Neural progenitor cell (in vitro differentiated cells): Measurements from ENCODE around the gene ERN1. TPM values are rescaled to one million over a fixed set of nuclear protein-coding genes. Genes with fewer than 3 reads are reported as not detected.

ENCODE experiments used
- DNase-seq: peaks from one replicate; pipeline ENCODE4 v3.0.0-alpha.2; 2016; ENCODE audit warnings: low spot score
- H2AFZ ChIP-seq: fragments of 200-600 bp; sonication (generic); replicated peaks from 2 replicates; pipeline ENCODE4 v1.6.1; 2016; ENCODE audit warnings: antibody characterized with exemption
- H3F3A ChIP-seq: fragments of 200-600 bp; sonication (generic); 2 replicates; pipeline ENCODE4 v1.6.1; 2016; ENCODE audit warnings: antibody characterized with exemption, low read depth
- H3K27ac ChIP-seq: fragments of 200-600 bp; sonication (generic); 2 replicates; pipeline ENCODE4 v1.5.1; 2016; ENCODE audit warnings: mild to moderate bottlenecking
- H3K27me3 ChIP-seq: fragments of 200-600 bp; sonication (generic); 2 replicates; pipeline ENCODE4 v1.6.1; 2016; ENCODE audit warnings: mild to moderate bottlenecking, moderate library complexity
- H3K36me3 ChIP-seq: fragments of 200-600 bp; sonication (generic); 2 replicates; pipeline ENCODE4 v1.5.1; 2016
- H3K4me1 ChIP-seq: fragments of 200-600 bp; sonication (generic); 2 replicates; pipeline ENCODE4 v1.6.1; 2016; ENCODE audit warnings: mixed run types
- H3K4me2 ChIP-seq: fragments of 200-600 bp; sonication (generic); 2 replicates; pipeline ENCODE4 v1.6.1; 2016
- H3K4me3 ChIP-seq: fragments of 200-600 bp; sonication (generic); 2 replicates; pipeline ENCODE4 v1.5.1; 2016
- H3K79me2 ChIP-seq: fragments of 200-600 bp; sonication (generic); 2 replicates; pipeline ENCODE4 v1.6.1; 2016; ENCODE audit warnings: low read depth
- H3K9ac ChIP-seq: fragments of 200-600 bp; sonication (generic); 2 replicates; pipeline ENCODE4 v1.6.1; 2016
- H3K9me3 ChIP-seq: fragments of 200-600 bp; sonication (generic); 2 replicates; pipeline ENCODE4 v1.5.1; 2016; ENCODE audit warnings: low read depth
- H4K20me1 ChIP-seq: fragments of 200-600 bp; sonication (generic); 2 replicates; pipeline ENCODE4 v1.6.1; 2016; ENCODE audit warnings: low read depth
- H3K27ac Mint-ChIP-seq: 3 replicates; pipeline ENCODE4 v1.8.0; 2021; ENCODE audit warnings: mixed read lengths
- H3K27me3 Mint-ChIP-seq: 2 replicates; pipeline ENCODE4 v1.8.0; 2022; ENCODE audit warnings: low read depth, mild to moderate bottlenecking, inconsistent platforms, moderate library complexity, mixed read lengths; ENCODE audit not compliant: insufficient read depth
- H3K36me3 Mint-ChIP-seq: 3 replicates; pipeline ENCODE4 v1.8.0; 2021; ENCODE audit warnings: mixed read lengths
- H3K4me1 Mint-ChIP-seq: 3 replicates; pipeline ENCODE4 v1.8.0; 2021; ENCODE audit warnings: mixed read lengths
- H3K4me3 Mint-ChIP-seq: 3 replicates; pipeline ENCODE4 v1.8.0; 2021; ENCODE audit warnings: mild to moderate bottlenecking, moderate library complexity, mixed read lengths
- H3K9me3 Mint-ChIP-seq: 3 replicates; pipeline ENCODE4 v1.8.0; 2020; ENCODE audit warnings: mixed read lengths
- EZH2 ChIP-seq: fragments of 200-600 bp; sonication (generic); IDR thresholded peaks from 2 replicates; pipeline ENCODE4 v1.6.1; 2017; ENCODE audit warnings: antibody characterized with exemption, mild to moderate bottlenecking, moderate library complexity
- EZH2phosphoT487 ChIP-seq: fragments of 200-600 bp; sonication (generic); IDR thresholded peaks from 2 replicates; pipeline ENCODE4 v1.6.1; 2017; ENCODE audit warnings: antibody characterized with exemption
- total RNA-seq: library from RNA; depleted of rRNA; stranded (reverse); fragments of >200 nt; gene quantifications from 2 replicates; pipeline ENCODE4 v1.2.3, GENCODE V29; 2015; ENCODE audit warnings: low replicate concordance
- TF ChIP-seq, protein P1 (sequence below): fragments of 200-600 bp; sonication (generic); IDR thresholded peaks from 2 replicates; pipeline ENCODE4 v1.5.1; 2017; ENCODE audit warnings: antibody characterized with exemption, mild to moderate bottlenecking

ERN1 gene
- total RNA-seq, 1 donor from 2014 or later, result 2.4 TPM

DNA sequence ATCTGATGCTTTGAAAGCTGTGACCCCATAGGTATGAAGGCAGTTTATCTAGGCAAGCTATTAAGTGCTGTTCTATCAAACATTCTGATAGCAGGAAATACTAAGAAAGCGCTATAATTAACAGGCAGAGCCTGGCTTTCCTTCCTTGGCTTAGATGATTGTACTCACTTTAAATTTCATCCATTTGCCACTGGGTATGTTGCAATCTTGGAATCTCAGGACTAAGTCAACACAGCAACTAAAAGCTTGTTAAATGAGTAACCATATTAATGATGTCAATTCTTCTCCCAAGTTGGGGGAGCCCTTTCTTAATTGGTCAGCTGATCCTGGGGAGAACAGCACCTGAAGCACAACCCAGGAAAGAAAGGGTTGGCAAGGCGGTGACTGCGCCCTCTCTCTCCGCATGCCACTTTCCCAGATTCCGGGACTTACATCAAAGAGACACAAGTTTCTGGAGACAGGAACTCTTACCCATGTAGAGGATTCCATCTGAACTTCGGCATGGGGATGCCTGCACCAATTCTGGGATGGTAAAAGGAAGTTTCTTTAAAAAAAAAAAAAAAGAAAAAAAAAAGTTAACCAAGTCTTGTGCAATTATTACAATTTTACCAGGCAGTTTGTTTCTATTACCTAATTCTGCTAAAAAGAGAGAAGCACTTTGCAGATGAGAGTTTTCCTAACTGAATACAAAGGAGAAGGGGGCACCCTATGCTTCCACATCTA, 55.1 kb downstream of the ERN1 start:
- H3K4me3 Mint-ChIP-seq, result no peak overlapping the region
- H3K36me3 Mint-ChIP-seq, result peaks cover 15% of the 10 kb centered on the region
- no peaks in the 10 kb centered on the region for H3K27me3 Mint-ChIP-seq
- DNase-seq, result no peak
- H3K9ac ChIP-seq, result no peak overlapping the region
- H3K4me1 Mint-ChIP-seq, result no peaks in the 10 kb centered on the region
- H3K27ac Mint-ChIP-seq, result no peak overlapping the region
- H3K36me3 ChIP-seq, result no peaks in the 10 kb centered on the region
- H3K9me3 Mint-ChIP-seq, result peaks cover 2% of the 10 kb centered on the region
- no peak overlapping the region for H2AFZ ChIP-seq
- H3F3A ChIP-seq, result no peaks in the 10 kb centered on the region
- H3K4me3 ChIP-seq, result no peak overlapping the region
- TF ChIP-seq EZH2 (no peak), EZH2phosphoT487 (no peak)
- TF ChIP-seq, protein P1, sequence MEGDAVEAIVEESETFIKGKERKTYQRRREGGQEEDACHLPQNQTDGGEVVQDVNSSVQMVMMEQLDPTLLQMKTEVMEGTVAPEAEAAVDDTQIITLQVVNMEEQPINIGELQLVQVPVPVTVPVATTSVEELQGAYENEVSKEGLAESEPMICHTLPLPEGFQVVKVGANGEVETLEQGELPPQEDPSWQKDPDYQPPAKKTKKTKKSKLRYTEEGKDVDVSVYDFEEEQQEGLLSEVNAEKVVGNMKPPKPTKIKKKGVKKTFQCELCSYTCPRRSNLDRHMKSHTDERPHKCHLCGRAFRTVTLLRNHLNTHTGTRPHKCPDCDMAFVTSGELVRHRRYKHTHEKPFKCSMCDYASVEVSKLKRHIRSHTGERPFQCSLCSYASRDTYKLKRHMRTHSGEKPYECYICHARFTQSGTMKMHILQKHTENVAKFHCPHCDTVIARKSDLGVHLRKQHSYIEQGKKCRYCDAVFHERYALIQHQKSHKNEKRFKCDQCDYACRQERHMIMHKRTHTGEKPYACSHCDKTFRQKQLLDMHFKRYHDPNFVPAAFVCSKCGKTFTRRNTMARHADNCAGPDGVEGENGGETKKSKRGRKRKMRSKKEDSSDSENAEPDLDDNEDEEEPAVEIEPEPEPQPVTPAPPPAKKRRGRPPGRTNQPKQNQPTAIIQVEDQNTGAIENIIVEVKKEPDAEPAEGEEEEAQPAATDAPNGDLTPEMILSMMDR, result no peak
- no peaks in the 10 kb centered on the region for H4K20me1 ChIP-seq
- no peak overlapping the region for H3K27ac ChIP-seq
- no peaks in the 10 kb centered on the region for H3K27me3 ChIP-seq
- no peaks in the 10 kb centered on the region for H3K9me3 ChIP-seq
- H3K79me2 ChIP-seq, result no peaks in the 10 kb centered on the region
- no peaks in the 10 kb centered on the region for H3K4me1 ChIP-seq
- H3K4me2 ChIP-seq, result no peak overlapping the region

DNA sequence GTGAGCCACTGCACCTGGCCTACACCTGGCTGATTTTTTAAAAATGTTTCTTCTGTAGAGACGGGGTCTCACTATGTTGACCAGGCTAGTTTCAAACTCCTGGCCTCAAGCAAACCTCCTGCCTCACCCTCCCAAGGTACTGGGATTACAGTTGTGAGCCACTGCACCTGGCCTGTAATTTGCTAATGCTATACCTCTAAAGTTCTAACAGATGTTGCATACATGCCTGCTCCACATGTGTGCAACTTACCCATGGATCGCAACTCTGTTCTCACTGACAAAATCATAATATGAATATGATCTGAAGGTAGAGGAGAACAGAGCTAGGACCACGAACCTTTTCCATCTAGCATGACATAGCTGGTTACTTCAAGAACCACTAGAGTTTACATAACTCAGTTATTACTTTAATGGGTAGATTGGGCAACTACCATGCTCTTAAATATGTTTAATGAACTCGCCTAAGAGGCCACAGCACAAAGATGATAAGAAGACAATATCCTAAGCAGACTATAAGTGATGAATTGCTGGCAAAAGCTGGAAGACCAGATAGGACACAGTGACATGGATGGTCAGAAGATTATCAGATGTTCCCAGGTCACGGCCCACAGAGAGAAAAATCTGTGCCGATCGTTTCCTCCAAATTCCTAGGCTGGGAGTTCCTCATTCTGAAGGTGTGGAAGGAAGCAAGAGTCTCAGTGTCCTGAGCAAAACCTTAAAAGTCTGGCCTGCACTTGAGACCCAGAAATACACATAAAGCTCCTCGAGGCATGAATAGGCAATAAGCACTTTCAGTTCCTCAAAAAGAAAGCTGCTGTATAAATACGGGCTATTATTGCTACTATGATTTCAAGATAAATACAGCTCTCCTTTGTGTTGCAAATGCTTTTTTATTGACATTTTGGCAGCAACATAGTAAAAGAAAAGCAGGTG, 55.9 kb downstream of the ERN1 start:
- H3K9me3 ChIP-seq, result no peaks in the 10 kb centered on the region
- Mint-ChIP-seq H3K27me3 (no peaks in the 10 kb centered on the region), H3K4me3 (no peak overlapping the region), H3K27ac (no peak overlapping the region), H3K36me3 (peaks cover 24% of the 10 kb centered on the region), H3K4me1 (no peaks in the 10 kb centered on the region), H3K9me3 (peaks cover 10% of the 10 kb centered on the region)
- no peak overlapping the region for H2AFZ ChIP-seq
- H3K27ac ChIP-seq, result no peak overlapping the region
- TF ChIP-seq, protein P1, result no peak
- TF ChIP-seq EZH2 (no peak), EZH2phosphoT487 (no peak)
- no peaks in the 10 kb centered on the region for H3F3A ChIP-seq
- H3K27me3 ChIP-seq, result no peaks in the 10 kb centered on the region
- no peaks in the 10 kb centered on the region for H4K20me1 ChIP-seq
- no peak overlapping the region for H3K4me3 ChIP-seq
- DNase-seq, result no peak
- no peaks in the 10 kb centered on the region for H3K79me2 ChIP-seq
- H3K4me2 ChIP-seq, result no peak overlapping the region
- no peaks in the 10 kb centered on the region for H3K4me1 ChIP-seq
- no peaks in the 10 kb centered on the region for H3K36me3 ChIP-seq
- no peak overlapping the region for H3K9ac ChIP-seq

GRCh38 chr17:64071111-64071510, 58.8 kb downstream of the ERN1 start:
- Histone ChIP-seq H3K4me1 (no peaks in the 10 kb centered on the region), H3K27me3 (no peaks in the 10 kb centered on the region), H3K36me3 (no peaks in the 10 kb centered on the region), H3K27ac (no peak overlapping the region), H3K4me3 (no peak overlapping the region), H3K79me2 (no peaks in the 10 kb centered on the region), H3K9me3 (no peaks in the 10 kb centered on the region), H4K20me1 (no peaks in the 10 kb centered on the region), H3K4me2 (no peak overlapping the region), H2AFZ (no peak overlapping the region), H3F3A (no peaks in the 10 kb centered on the region), H3K9ac (no peak overlapping the region)
- DNase-seq, result no peak
- Mint-ChIP-seq H3K27me3 (no peaks in the 10 kb centered on the region), H3K4me1 (no peaks in the 10 kb centered on the region), H3K9me3 (peaks cover 17% of the 10 kb centered on the region), H3K4me3 (no peak overlapping the region), H3K36me3 (peaks cover 42% of the 10 kb centered on the region), H3K27ac (no peak overlapping the region)
- TF ChIP-seq, protein P1, result no peak
- TF ChIP-seq EZH2 (no peak), EZH2phosphoT487 (no peak)
